Measurements from ENCODE around the gene KAT2A.

The KAT2A gene

DNA sequence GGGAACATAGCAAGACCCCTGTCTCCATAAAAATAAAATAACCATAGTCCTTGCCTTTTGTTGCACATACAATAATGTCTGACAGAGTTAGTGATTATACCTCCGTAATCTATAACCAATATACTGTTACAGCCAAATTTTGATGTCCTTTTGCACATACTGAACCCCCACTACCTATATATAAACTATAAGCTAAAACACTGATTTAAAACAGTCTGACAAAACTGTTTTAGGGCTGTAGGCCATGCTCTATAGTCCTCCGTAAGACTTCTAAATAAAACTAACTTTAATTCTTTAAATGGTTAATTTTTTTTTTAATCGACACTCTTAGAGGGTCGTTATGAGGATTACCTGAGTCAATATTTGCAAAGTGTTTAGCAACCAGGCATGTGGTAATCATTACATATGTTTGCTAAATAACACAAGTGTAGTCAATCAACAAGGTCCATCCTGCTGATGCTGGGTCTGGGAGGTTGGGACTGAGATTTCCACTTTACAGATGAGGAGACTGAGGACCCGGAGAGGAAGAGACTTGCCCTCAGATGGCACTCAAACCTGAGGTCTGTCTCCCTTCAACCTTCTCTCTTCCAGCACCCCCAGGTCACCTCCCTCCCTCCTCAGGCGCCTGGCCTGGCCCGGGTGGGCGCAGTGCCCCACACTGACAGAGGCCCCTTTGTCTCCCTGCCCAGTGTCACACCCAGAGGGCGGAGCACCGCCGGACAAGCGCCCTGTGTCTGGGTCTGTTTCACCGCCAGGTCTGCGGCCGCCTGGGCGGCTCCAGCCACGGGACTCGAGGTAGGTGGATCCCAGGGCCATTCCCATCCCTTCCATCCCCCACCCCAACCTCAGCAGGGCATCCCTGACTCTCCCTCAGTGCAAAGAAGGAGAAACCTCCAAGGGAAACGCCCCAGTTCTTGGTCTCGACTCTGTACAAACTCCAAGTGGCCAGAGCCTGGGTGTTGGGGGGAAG lies 33.1 kb downstream of the KAT2A start:
- Histone ChIP-seq H3K9me3 (ENCODE audit: low read depth, low read length) (no peaks in the 10 kb centered on the region), H3K36me3 (ENCODE audit: insufficient read depth, low read length) (no peaks in the 10 kb centered on the region), H3K27ac (no peak overlapping the region), H3K9ac (ENCODE audit: insufficient read length) (no peak overlapping the region), H3K4me3 (no peak overlapping the region)
- no peak for TF ChIP-seq FOXP2 (optimal IDR thresholded peaks at IDR 0.05; ENCODE audit: control extremely low read depth, extremely low read length, insufficient read depth)
- no peak for TF ChIP-seq POLR2AphosphoS5 (IDR thresholded peaks at IDR 0.05; ENCODE audit: borderline replicate concordance, low read depth, low read length)
- TF ChIP-seq EZH2 (IDR thresholded peaks at IDR 0.05): no peak
- no peak for DNase-seq (ENCODE audit: low read depth, low spot score)

DNA sequence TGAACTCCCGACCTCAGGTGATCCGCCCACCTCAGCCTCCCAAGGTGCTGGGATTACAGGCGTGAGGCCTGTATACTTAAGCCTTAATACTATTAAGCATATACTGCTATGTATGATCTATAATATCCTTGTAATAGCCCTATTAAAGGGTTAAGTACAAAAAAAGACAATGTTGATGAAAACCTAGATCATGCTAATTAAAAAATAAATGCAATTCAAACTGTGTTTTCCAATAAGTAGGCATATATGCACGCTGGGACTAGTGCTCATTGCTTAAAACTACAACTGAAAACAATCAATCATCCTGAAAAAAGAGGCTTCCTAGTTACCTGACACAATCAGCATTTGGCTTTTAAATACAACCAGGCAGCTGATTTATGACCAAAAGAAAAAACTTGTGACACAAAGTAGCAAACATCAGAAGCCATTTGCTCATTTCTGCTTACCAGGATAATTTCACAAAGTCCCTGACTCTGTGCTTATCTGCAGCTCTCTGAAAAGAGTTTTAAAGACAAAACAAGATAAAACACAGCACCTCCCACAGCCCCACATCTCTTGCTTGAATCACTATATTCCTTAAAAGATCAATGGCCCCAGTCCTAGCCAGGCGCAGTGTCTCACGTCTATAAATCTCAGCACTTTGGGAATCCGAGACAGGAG lies 34.0 kb downstream of the KAT2A start:
- Histone ChIP-seq H3K9ac (ENCODE audit: insufficient read length) (no peak overlapping the region), H3K36me3 (ENCODE audit: insufficient read depth, low read length) (no peaks in the 10 kb centered on the region), H3K9me3 (ENCODE audit: low read depth, low read length) (no peaks in the 10 kb centered on the region), H3K4me3 (no peak overlapping the region), H3K27ac (no peak overlapping the region)
- DNase-seq (ENCODE audit: low read depth, low spot score): no peak
- no peak for TF ChIP-seq POLR2AphosphoS5 (IDR thresholded peaks at IDR 0.05; ENCODE audit: borderline replicate concordance, low read depth, low read length)
- no peak for TF ChIP-seq FOXP2 (optimal IDR thresholded peaks at IDR 0.05; ENCODE audit: control extremely low read depth, extremely low read length, insufficient read depth)
- TF ChIP-seq EZH2 (IDR thresholded peaks at IDR 0.05): no peak

DNA sequence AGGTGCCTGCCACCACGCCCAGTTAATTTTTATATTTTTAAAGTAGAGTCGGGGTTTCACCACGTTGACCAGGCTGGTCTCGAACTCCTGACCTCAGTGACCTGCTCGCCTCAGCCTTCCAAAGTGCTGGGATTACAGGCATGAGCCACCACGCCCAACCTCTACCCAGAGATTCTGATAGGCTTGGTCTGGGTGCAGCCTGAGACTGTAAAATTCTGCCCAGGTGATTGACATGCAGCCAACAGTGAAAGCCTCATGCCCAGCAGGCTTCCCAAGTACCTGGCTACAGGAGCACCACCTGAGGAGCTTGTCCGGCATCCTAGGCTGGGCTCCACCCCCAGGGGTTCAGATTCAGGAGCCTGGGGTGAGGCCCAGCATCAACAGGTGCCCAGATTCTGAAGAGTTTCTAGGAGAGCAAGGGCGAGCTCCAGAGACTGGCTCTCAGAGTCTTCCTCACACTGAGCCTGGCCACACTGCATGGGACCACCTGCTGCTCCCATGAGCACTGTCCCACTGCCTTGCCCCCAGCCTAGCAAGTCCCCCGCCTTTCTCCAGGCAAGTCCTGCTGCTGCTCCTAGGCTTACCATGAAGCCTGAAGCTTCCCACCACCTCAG lies 39.5 kb downstream of the KAT2A start:
- Histone ChIP-seq H3K9me3 (ENCODE audit: low read depth, low read length) (no peaks in the 10 kb centered on the region), H3K36me3 (ENCODE audit: insufficient read depth, low read length) (no peaks in the 10 kb centered on the region), H3K4me3 (no peak overlapping the region), H3K9ac (ENCODE audit: insufficient read length) (no peak overlapping the region), H3K27ac (no peak overlapping the region)
- no peak for TF ChIP-seq EZH2 (IDR thresholded peaks at IDR 0.05)
- no peak for TF ChIP-seq FOXP2 (optimal IDR thresholded peaks at IDR 0.05; ENCODE audit: control extremely low read depth, extremely low read length, insufficient read depth)
- no peak for TF ChIP-seq POLR2AphosphoS5 (IDR thresholded peaks at IDR 0.05; ENCODE audit: borderline replicate concordance, low read depth, low read length)
- DNase-seq (ENCODE audit: low read depth, low spot score): no peak

DNA sequence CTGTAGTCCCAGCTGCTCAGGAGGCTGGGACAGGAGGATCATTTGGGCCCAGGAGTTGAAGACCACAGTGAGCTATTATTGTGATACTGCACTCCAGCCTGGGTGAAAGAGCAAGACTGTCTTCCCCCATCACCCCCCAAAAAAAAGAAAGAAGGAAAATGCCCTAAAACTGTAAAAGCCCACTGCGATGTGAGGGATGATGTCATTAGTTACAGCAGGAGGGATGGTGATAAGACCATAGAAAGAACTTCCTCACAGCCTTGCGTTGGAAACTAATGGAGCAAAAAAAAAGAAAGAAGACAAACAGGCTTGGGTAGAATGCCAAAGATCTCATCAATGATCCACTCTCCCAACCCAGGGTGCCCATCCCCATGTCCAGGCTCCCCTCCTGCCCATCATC lies 41.6 kb downstream of the KAT2A start:
- H3K27ac ChIP-seq: no peak overlapping the region
- H3K4me3 ChIP-seq: no peak overlapping the region
- no peaks in the 10 kb centered on the region for H3K36me3 ChIP-seq (ENCODE audit: insufficient read depth, low read length)
- no peak for TF ChIP-seq POLR2AphosphoS5 (IDR thresholded peaks at IDR 0.05; ENCODE audit: borderline replicate concordance, low read depth, low read length)
- TF ChIP-seq FOXP2 (optimal IDR thresholded peaks at IDR 0.05; ENCODE audit: control extremely low read depth, extremely low read length, insufficient read depth): no peak
- no peak for TF ChIP-seq EZH2 (IDR thresholded peaks at IDR 0.05)
- no peak for DNase-seq (ENCODE audit: low read depth, low spot score)
- H3K9me3 ChIP-seq (ENCODE audit: low read depth, low read length): no peaks in the 10 kb centered on the region
- H3K9ac ChIP-seq (ENCODE audit: insufficient read length): no peak overlapping the region

DNA sequence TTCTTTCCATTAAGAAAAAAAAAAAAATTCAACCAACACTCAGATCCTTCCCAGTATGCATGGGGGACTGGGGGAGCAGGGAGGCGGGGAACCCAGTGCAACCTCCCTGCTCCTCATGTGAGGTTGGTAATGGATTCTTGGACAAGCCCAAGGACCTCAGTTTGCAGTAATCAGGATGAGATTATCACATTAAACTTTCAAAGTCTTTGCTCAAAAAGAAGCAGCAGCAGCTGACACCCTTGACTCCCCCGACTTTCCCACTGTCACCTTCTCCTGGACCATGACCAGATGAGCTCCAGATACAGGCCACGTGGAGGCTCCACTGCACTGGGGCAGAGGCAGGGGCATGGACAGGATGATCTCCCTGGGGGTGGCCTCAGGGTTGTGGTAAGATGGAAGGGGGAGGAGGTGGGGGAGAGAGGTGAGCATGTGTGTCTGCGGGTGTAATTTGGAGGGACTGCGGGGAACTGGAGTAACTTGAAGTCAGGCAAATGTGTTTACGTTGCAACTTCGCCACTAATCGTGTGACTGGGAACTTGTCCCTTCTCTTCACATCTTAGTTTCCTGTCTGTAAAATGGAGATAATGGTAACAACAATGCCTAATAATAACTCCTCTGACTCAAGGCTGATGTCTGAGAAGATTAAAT lies 42.6 kb downstream of the KAT2A start:
- Histone ChIP-seq H3K4me3 (no peak overlapping the region), H3K9ac (ENCODE audit: insufficient read length) (no peak overlapping the region), H3K27ac (no peak overlapping the region), H3K36me3 (ENCODE audit: insufficient read depth, low read length) (no peaks in the 10 kb centered on the region), H3K9me3 (ENCODE audit: low read depth, low read length) (no peaks in the 10 kb centered on the region)
- TF ChIP-seq POLR2AphosphoS5 (IDR thresholded peaks at IDR 0.05; ENCODE audit: borderline replicate concordance, low read depth, low read length) (no peak), EZH2 (IDR thresholded peaks at IDR 0.05) (no peak), FOXP2 (optimal IDR thresholded peaks at IDR 0.05; ENCODE audit: control extremely low read depth, extremely low read length, insufficient read depth) (no peak)
- no peak for DNase-seq (ENCODE audit: low read depth, low spot score)

DNA sequence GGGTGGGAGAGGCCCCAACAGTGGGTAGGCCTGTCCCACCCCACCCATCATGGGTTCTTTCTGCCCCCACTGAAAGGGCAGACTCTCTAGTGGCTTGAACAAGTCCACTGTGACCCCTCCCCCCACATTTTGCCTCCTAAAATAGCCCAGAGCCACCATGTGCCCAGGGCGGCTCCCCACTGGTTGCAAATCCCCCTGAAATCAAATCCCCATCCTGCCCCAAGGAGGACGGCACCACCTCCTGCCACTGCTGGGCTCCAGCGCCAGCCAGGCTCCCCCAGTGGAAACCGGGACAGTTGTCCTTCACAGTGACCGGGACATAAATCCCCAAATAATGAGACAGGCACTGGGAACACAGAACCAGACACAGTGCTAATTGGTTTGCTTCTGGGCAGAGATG lies 43.4 kb downstream of the KAT2A start:
- no peaks in the 10 kb centered on the region for H3K36me3 ChIP-seq (ENCODE audit: insufficient read depth, low read length)
- no peak overlapping the region for H3K4me3 ChIP-seq
- H3K9ac ChIP-seq (ENCODE audit: insufficient read length): no peak overlapping the region
- no peak overlapping the region for H3K27ac ChIP-seq
- no peaks in the 10 kb centered on the region for H3K9me3 ChIP-seq (ENCODE audit: low read depth, low read length)
- DNase-seq (ENCODE audit: low read depth, low spot score): no peak
- no peak for TF ChIP-seq FOXP2 (optimal IDR thresholded peaks at IDR 0.05; ENCODE audit: control extremely low read depth, extremely low read length, insufficient read depth)
- TF ChIP-seq POLR2AphosphoS5 (IDR thresholded peaks at IDR 0.05; ENCODE audit: borderline replicate concordance, low read depth, low read length): no peak
- no peak for TF ChIP-seq EZH2 (IDR thresholded peaks at IDR 0.05)

DNA sequence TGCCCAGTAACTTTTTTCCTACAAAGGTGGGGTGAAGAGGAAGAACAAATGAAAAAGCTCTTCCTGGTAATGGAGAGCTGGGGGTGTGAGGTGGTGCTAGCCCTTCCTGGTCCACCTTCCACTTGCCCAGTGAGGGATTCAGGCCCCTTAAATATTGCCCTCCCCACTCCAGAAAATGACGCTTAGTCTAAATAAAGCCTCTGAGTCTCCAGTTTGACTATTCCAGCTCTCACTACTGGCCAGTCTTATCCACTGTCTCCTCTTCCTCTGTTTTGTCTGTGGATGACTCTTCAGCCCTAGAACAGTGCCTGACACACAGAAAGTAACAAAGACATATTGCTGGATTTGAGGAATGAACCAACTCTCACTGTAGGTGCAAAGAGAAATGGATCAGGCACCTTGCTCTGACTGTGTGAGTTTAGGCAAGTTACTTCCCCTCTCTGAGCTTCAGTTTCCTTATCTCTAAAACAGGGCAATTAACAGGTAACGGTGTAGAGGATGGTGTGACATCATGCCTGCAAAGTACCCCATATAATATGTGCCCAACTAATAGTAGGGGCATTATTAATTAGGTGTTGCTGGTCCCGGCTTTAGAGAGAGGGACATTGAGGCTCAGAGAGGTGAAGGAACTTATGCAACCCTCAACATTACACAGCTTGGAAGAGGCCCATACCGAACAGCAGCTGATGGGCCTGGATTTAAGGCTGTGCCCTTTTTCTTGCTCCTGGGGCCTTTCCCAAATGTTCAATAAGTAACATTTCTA lies 44.2 kb downstream of the KAT2A start:
- Histone ChIP-seq H3K4me3 (no peak overlapping the region), H3K9me3 (ENCODE audit: low read depth, low read length) (no peaks in the 10 kb centered on the region), H3K36me3 (ENCODE audit: insufficient read depth, low read length) (no peaks in the 10 kb centered on the region), H3K27ac (no peak overlapping the region), H3K9ac (ENCODE audit: insufficient read length) (no peak overlapping the region)
- no peak for TF ChIP-seq EZH2 (IDR thresholded peaks at IDR 0.05)
- TF ChIP-seq POLR2AphosphoS5 (IDR thresholded peaks at IDR 0.05; ENCODE audit: borderline replicate concordance, low read depth, low read length): no peak
- no peak for TF ChIP-seq FOXP2 (optimal IDR thresholded peaks at IDR 0.05; ENCODE audit: control extremely low read depth, extremely low read length, insufficient read depth)
- DNase-seq (ENCODE audit: low read depth, low spot score): no peak

All from SK-N-MC (cell line).